ENCODE data around the gene LAMA2.

Gene LAMA2

GRCh38 chr6:129331450-129332138 is 448.7 kb downstream of the LAMA2 start:
- DNase-seq, result no peak

GRCh38 chr6:129335792-129336191 is 452.9 kb downstream of the LAMA2 start:
- no peak for DNase-seq

GRCh38 chr6:129338683-129339082 is 455.7 kb downstream of the LAMA2 start:
- DNase-seq, result no peak

GRCh38 chr6:129340983-129341382 is 458.0 kb downstream of the LAMA2 start:
- no peak for DNase-seq

GRCh38 chr6:129342243-129342642 is 459.3 kb downstream of the LAMA2 start:
- DNase-seq, result no peak

- DNase-seq, result no peak
Observed at GRCh38 chr6:129342796-129343195, 459.9 kb downstream of the LAMA2 start.

- no peak for DNase-seq
Observed at GRCh38 chr6:129344379-129344778, 461.4 kb downstream of the LAMA2 start.

- no peak for DNase-seq
Observed at GRCh38 chr6:129345890-129346289, 463.0 kb downstream of the LAMA2 start.

- no peak for DNase-seq
Observed at GRCh38 chr6:129346964-129347363, 464.0 kb downstream of the LAMA2 start.

GRCh38 chr6:129350278-129350677 is 467.3 kb downstream of the LAMA2 start:
- DNase-seq, result no peak

GRCh38 chr6:129351807-129352206 is 468.9 kb downstream of the LAMA2 start:
- DNase-seq, result no peak

GRCh38 chr6:129353067-129353466 is 470.1 kb downstream of the LAMA2 start:
- DNase-seq, result no peak

GRCh38 chr6:129356129-129356528 is 473.2 kb downstream of the LAMA2 start:
- DNase-seq, result no peak

GRCh38 chr6:129359811-129360681 is 477.1 kb downstream of the LAMA2 start:
- no peak for DNase-seq

- no peak for DNase-seq
Observed at GRCh38 chr6:129360682-129360955, 477.7 kb downstream of the LAMA2 start.

- DNase-seq, result no peak
Observed at GRCh38 chr6:129364037-129364436, 481.1 kb downstream of the LAMA2 start.

- no peak for DNase-seq
Observed at GRCh38 chr6:129364767-129365166, 481.8 kb downstream of the LAMA2 start.

- DNase-seq, result no peak
Observed at GRCh38 chr6:129368076-129368475, 485.1 kb downstream of the LAMA2 start.

- no peak for DNase-seq
Observed at GRCh38 chr6:129368970-129369369, 486.0 kb downstream of the LAMA2 start.

GRCh38 chr6:129369737-129370136 is 486.8 kb downstream of the LAMA2 start:
- no peak for DNase-seq

- no peak for DNase-seq
Observed at GRCh38 chr6:129370268-129370916, 487.5 kb downstream of the LAMA2 start.

- no peak for DNase-seq
Observed at GRCh38 chr6:129381885-129382284, 498.9 kb downstream of the LAMA2 start.

GRCh38 chr6:129382916-129383315 is 500.0 kb downstream of the LAMA2 start:
- DNase-seq, result no peak

- no peak for DNase-seq
Observed at GRCh38 chr6:129385117-129385516, 502.2 kb downstream of the LAMA2 start.

Measured in NCI-H446 treated with DMSO at 0.1 percent for 48 hours (cell line).